HepG2 (cell line): ENCODE results near the gene KANTR. TPM values are rescaled to one million over a fixed set of nuclear protein-coding genes. Genes with fewer than 3 reads are reported as not detected.
A peak's percentile ranks its signal among the peaks of the same experiment; 100 is the strongest.

Experiments used
- ARID4A ChIP-seq: sonication (generic); formaldehyde crosslinking; IDR thresholded peaks from 2 replicates; pipeline ENCODE4 v1.5.0; 2020; ENCODE audit warnings: mild to moderate bottlenecking, missing genetic modification reagents, borderline replicate concordance
- ARNT ChIP-seq: fragments of 450-650 bp; IDR thresholded peaks from 2 replicates; pipeline ENCODE4 v1.6.1; 2017
- FOXA3 ChIP-seq: IDR thresholded peaks from 2 replicates; pipeline ENCODE4 v1.6.1; 2016; ENCODE audit warnings: missing genetic modification reagents, missing compliant biosample characterization
- HDAC1 ChIP-seq: sonication (generic); formaldehyde crosslinking; IDR thresholded peaks from 2 replicates; pipeline ENCODE4 v1.5.1; 2020; ENCODE audit warnings: mild to moderate bottlenecking, missing genetic modification reagents
- HMGXB4 ChIP-seq, 2 experiments: sonication (generic) in 1 of 2; formaldehyde crosslinking in 1 of 2; IDR thresholded peaks; 2 replicates each; pipeline versions ENCODE4 v1.4.0 to v1.6.1; 2018 to 2020; ENCODE audit warnings: missing genetic modification reagents in 2 of 2, borderline replicate concordance in 1 of 2, low read depth in 1 of 2, mild to moderate bottlenecking in 1 of 2, missing biosample characterization in 1 of 2
- KDM5B ChIP-seq: sonication (generic); formaldehyde crosslinking; IDR thresholded peaks from 2 replicates; pipeline ENCODE4 v1.4.0; 2020; ENCODE audit warnings: missing genetic modification reagents, mild to moderate bottlenecking, borderline replicate concordance
- MATR3 ChIP-seq: sonication (generic); formaldehyde crosslinking; IDR thresholded peaks from 2 replicates; pipeline ENCODE4 v1.4.0; 2020; ENCODE audit warnings: missing genetic modification reagents
- NBN ChIP-seq: fragments of 450-650 bp; conservative IDR thresholded peaks from 2 replicates; pipeline ENCODE4 v1.6.1; 2017
- POGK ChIP-seq: sonication (generic); formaldehyde crosslinking; conservative IDR thresholded peaks from 2 replicates; pipeline ENCODE4 v1.8.0; 2022; ENCODE audit warnings: mild to moderate bottlenecking, moderate library complexity, missing genetic modification reagents
- REST ChIP-seq, 2 experiments: IDR thresholded peaks; 2 replicates each; pipeline ENCODE4 v1.6.1; 2011 to 2012; ENCODE audit warnings: low read length in 2 of 2, borderline replicate concordance in 1 of 2, low read depth in 1 of 2, mild to moderate bottlenecking in 1 of 2, moderate library complexity in 1 of 2
- ZBTB7B ChIP-seq: sonication (generic); formaldehyde crosslinking; IDR thresholded peaks from 2 replicates; pipeline ENCODE4 v1.4.0; 2020; ENCODE audit warnings: missing genetic modification reagents
- ZFX ChIP-seq: sonication (generic); formaldehyde crosslinking; IDR thresholded peaks from 2 replicates; pipeline ENCODE4 v1.4.0; 2020; ENCODE audit warnings: mild to moderate bottlenecking, low read depth, missing genetic modification reagents, moderate library complexity
- ZNF362 ChIP-seq: sonication (generic); formaldehyde crosslinking; IDR thresholded peaks from 2 replicates; pipeline ENCODE4 v1.4.0; 2020; ENCODE audit warnings: missing genetic modification reagents, mild to moderate bottlenecking, borderline replicate concordance
- ZNF580 ChIP-seq: IDR thresholded peaks from 2 replicates; pipeline ENCODE4 v1.6.1; 2016; ENCODE audit warnings: low read depth, borderline replicate concordance
- polyA plus RNA-seq, 8 experiments: library from polyadenylated mRNA; depleted of rRNA in 3 of 8; stranded (reverse) in 7 of 8; unstranded in 1 of 8; fragments of >200 nt; fragmentation: Illumina TruSeq in 4 of 8; extraction: Trizol in 4 of 8; gene quantifications; 2 replicates each; pipeline versions ENCODE4 v1.2.1 to v1.2.3, GENCODE V29; 2011 to 2016; ENCODE audit warnings: low read depth in 4 of 8, missing spikeins in 1 of 8, mixed read lengths in 1 of 8; ENCODE audit not compliant: insufficient read depth in 1 of 8
- total RNA-seq, 5 experiments: library from RNA; depleted of rRNA; stranded (reverse); fragments of >200 nt; fragmentation: Illumina TruSeq; extraction: Trizol; gene quantifications; 2 replicates each; pipeline ENCODE4 v1.2.3, GENCODE V29; 2016; ENCODE audit warnings: low read depth in 1 of 5

Gene KANTR
- total and polyA plus RNA-seq, 2 of the 13 experiments (the other 11 are each of a cell fraction or from before 2014, with no cell fraction given), result 4.4 to 9.0 TPM

GRCh38 chrX:53071604-53072417 is 22.1 kb upstream of the KANTR start (continued):
- no peak for TF ChIP-seq ZNF362 (CRISPR knock-in tag)
- TF ChIP-seq MATR3 (CRISPR knock-in tag), result no peak
- peak; percentile 51; the same call in 1 of the 2 replicates for TF ChIP-seq ARID4A (CRISPR knock-in tag)
- 0 out of 2 replicates have a peak, but pooled peaks have one; percentile 19 for TF ChIP-seq HDAC1 (CRISPR knock-in tag)
- TF ChIP-seq ZBTB7B (CRISPR knock-in tag), result peak; percentile 25; the same call in 1 of the 2 replicates
- TF ChIP-seq FOXA3 (CRISPR knock-in tag), result no peak
- 0 out of 2 replicates have a peak, but pooled peaks have one; percentile 14 for TF ChIP-seq ZFX (CRISPR knock-in tag)
- TF ChIP-seq KDM5B (CRISPR knock-in tag), result no peak
- no peak for TF ChIP-seq ARNT
- peak in 1 of 2 experiments; percentile 58; a peak in 1 of 4 replicates for TF ChIP-seq HMGXB4 (CRISPR knock-in tag; IDR thresholded peaks at IDR 0.05; ENCODE audit: borderline replicate concordance in 1 of 2, low read depth in 1 of 2)
- TF ChIP-seq ZNF580, result peak; percentile 36; the same call in 1 of the 2 replicates
- no peak for TF ChIP-seq REST (IDR thresholded peaks at IDR 0.05; ENCODE audit: borderline replicate concordance in 1 of 2, low read depth in 1 of 2, low read length in 2 of 2)
- TF ChIP-seq POGK (CRISPR knock-in tag), result no peak
- TF ChIP-seq NBN, result no peak
